C1 segment of cervical spinal cord (tissue), 14 donors: Measurements from ENCODE around the gene PUM1.
"Not testable (repeated sequence)": the region's sequence is repeated elsewhere in the genome, so short reads cannot be mapped to it uniquely, and the experiment has no call there.

Source experiments
- DNase-seq, 14 donors: peaks; one replicate each; lab custom pipeline; 2025; lab: John Stamatoyannopoulos, UW

The PUM1 gene, protein sequence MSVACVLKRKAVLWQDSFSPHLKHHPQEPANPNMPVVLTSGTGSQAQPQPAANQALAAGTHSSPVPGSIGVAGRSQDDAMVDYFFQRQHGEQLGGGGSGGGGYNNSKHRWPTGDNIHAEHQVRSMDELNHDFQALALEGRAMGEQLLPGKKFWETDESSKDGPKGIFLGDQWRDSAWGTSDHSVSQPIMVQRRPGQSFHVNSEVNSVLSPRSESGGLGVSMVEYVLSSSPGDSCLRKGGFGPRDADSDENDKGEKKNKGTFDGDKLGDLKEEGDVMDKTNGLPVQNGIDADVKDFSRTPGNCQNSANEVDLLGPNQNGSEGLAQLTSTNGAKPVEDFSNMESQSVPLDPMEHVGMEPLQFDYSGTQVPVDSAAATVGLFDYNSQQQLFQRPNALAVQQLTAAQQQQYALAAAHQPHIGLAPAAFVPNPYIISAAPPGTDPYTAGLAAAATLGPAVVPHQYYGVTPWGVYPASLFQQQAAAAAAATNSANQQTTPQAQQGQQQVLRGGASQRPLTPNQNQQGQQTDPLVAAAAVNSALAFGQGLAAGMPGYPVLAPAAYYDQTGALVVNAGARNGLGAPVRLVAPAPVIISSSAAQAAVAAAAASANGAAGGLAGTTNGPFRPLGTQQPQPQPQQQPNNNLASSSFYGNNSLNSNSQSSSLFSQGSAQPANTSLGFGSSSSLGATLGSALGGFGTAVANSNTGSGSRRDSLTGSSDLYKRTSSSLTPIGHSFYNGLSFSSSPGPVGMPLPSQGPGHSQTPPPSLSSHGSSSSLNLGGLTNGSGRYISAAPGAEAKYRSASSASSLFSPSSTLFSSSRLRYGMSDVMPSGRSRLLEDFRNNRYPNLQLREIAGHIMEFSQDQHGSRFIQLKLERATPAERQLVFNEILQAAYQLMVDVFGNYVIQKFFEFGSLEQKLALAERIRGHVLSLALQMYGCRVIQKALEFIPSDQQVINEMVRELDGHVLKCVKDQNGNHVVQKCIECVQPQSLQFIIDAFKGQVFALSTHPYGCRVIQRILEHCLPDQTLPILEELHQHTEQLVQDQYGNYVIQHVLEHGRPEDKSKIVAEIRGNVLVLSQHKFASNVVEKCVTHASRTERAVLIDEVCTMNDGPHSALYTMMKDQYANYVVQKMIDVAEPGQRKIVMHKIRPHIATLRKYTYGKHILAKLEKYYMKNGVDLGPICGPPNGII

DNA sequence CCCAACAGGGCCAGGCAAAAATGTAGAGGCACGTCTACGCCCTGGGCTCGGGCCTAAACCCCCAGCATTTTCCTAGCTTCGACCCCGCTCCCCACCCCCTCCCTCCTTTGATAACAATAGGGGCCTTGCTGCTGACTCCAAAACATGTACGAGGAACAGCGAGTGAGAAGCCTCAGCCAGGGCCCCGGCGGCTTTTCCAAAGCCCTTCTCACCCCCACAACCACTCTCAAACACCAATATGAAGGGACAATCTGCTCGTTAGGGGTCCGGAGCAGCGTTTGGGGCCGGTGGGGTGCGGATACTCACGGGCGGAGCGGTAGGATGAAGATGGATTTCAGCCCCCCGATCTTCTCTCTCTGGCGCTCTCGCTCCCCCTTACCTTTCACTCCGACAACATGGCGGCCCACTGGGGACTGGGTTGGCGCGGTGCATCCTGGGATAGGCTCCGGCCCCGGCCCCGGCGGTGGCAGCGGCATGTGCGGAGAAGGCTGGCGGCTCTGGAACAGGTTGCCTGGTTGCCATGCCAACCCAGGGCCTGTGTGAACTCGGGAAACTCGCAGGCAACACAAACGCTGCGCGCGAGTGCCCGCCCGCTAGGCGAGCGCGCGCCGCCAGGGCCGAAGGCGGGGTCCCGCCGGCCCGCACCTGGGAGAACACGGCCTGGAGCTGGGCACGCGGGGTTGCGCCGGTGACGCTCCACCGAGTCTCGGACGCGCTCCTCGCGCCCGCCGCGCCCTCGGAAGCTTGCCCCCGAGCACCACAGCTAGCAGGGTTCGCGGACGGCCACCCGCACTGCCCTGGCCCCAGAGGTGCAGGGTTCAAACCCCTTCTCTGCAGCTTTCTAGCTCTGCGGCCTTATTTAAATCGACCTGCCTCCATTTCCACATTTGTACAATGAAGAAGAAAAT, at the start of gene PUM1:
TSS of gene PUM1 (minus strand) at position 408 of the 908 bp plus-strand sequence. CDS start 6,151 bp downstream, outside the sequence.
- peak; percentile 78 to 97 (median 90) for DNase-seq

DNA sequence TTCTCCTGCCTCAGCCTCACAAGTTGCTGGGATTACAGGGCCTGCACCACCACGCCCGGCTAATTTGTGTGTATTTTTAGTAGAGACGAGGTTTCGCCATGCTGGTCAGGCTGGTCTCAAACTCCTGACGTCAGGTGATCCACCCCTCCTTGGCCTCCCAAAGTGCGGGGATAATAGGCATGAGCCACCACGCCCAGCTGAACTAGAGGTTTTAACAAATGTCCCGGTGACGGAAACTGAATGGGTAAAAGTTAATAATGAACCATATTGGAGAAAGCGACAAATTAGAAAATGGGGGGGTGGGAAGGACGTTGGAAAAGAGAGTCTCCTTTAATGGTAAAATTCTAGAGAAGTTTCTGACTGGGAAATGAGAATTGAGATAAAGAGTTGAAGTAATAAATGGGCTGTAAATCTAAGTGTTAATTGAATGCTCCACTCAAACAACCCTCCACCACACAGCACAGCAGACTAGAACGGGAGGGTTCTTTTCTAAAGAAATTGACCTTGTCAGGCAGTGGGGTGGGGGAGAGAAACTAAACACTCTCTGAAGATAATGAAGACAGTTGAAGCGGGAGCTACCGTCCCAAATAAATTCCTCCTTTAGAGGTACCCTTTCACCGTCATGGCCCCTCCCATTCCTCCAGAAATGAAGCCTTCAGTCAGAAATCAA, 46.9 kb upstream of the PUM1 start:
- no peak for DNase-seq

DNA sequence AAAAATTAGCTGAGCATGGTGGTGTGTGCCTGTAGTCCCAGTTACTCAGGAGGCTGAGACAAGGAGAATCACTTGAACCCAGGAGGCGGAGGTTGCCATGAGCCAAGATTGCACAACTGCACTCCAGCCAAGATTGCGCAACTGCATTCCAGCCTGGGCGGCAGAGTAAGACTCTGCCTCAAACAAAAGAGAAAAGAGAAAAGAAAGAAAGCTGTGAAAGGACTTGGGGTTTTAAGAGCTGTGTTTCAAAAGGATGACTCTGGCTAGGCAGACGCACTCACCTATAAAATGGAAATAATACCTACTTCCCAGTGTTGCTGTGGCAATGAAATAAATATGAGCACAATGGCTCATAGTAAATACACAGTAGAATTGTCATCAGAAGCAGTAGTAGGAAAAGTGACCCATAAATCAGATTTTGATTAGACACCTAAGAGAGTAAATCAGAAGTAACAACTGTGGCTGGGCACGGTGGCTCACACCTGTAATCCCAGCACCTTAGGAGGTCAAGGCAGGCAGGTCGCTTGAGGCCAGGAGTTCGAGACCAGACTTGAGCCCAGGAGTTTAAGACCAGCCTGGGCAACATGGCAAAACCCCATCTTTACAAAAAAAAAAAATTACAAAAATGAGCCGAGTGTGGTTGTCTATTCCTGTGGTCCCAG, 45.9 kb upstream of the PUM1 start:
- no peak for DNase-seq

DNA sequence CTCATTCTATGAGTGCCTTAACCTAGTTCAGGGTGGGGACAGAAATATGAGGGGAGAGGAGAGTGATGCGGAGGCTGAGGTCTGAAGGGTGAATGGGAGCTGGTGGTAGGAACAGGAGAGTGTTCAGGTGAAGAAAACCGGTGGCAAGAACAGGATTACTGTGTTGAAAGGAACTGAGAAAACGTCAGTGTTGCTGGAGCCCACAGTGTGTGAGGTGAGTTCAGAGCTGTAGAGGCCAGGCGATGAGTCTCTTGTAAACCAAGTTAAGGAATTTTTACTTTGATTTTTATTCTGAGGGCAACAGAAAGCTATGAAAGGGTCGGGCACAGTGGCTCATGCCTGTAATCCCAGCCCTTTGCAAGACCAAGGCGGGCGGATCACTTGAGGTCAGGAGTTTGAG, 45.3 kb upstream of the PUM1 start:
- DNase-seq, result no peak

DNA sequence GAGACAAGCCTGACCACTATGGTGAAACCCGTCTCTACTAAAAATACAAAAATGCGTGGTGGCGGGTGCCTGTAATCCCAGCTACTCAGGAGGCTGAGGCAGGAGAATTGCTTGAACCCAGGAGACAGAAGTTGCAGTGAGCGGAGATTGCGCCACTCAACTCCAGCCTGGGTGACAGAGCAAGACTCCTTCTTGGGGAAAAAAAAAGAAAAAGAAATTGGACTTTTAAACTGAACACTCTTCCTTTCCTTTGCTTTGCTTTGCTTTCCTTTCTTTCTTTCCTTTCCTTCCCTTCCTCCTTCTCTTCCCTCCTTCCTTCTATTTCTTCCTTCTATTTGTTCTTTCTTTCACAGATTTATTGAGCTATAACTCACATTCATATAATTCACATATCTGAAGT, 43.3 kb upstream of the PUM1 start:
- no peak for DNase-seq

DNA sequence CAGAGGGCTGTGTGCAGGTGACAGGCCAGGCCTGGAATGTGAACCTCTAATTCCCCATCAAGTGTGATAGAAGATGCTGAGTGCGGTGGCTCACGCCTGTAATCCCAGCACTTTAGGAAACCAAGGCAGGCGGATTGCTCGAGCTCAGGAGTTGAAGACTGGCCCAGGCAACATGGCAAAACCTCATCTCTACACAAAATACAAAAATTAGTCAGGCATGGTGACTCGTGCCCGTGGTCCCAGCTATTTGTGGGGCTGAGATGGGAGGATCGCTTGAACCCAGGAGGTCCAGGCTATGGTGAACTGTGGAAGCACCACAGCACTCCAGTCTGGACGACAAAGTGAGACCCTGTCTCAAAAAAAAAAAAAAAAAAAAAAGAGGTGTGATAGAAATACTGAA, 40.1 kb upstream of the PUM1 start:
- no peak for DNase-seq

DNA sequence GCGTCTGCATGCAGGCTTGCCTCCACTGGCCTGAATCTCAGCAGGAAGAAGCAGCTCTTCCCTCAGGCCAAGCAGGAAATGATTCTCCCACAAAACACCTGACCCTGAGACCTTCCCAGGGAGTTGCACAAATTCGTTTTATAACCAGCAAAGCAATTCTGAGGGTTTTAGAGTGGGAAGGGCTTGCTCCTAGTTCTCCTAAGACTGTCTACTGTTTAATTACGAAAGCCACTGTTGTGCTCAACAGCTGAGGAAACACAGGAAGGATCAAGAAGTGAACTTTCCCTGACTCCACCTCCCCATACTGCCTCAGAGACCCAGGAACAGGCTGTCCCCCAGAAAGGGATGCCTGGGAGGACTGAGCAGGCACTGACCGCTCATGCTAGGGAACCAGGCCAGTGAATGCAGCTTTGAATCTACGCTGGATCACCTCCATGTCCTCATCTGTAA, 37.0 kb upstream of the PUM1 start:
- DNase-seq, result no peak

DNA sequence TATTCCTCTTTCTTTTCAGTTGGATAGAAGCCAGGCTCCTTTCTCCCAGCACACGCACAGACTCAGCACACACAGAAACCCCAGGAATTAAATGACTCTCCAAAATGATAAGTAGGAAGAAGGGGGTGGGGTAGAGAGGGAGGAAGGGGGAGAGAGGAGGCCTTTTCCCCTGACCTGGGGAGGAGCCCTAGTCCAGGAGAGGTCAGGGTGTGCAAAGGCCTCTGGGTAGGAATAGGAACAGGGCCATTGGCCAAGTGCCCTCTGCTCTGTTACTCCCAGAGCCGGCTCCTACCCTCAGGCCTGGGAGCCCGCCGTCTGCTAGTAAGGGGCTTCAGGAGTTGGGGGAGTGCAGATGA, 35.6 kb upstream of the PUM1 start:
- no peak for DNase-seq

DNA sequence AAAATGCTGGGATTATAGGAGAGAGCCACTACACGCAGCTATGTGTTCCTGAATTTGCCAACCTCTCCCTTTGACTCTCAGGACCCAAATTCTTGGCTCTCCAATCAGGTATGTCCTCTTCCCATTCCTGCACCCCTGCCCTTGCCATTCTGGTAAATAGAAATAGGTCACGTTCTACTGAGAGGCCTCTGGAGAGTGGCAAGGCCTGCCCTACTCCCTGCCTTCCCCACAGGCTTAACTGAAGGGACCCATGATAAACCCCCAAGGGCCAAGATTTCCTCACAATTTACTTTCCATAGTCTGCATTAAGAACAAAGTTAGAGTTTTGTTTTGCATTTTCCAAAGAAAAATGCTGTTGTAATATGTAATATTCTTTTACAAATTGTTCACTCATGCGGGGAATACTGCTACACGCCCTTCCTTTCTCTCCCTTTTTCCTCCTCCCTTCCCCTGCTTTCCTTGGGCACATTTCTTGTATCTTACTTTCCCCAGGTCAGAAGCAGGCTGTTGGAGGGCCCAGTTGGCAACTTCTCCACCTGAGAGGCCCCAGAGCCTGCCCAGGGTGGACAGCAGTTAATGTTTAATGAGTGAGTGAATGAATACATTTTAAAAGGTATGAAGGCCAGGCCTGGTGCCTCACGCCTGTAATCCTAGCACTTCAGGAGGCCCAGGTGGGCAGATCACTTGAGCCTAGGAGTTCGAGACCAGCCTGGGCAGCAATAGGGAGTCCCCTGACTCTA, 33.9 kb upstream of the PUM1 start:
- DNase-seq, result no peak

DNA sequence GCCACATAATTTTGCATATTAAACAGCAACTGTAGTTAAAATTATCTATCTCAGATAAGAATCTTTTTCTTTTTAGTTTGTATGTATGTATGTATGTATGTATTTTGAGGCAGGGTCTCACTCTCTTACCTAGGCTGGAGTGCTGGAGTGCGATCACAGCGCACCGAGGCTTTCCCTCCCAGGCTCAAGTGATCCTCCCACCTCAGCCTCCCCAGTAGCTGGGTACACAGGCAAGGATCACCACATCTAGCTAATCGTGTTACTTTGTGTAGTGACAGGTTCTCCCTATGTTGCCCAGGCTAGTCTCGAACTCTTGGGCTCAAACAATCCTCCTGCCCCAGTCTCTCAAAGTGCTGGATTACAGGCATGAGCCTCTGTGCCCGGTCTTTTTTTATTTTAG, 30.5 kb upstream of the PUM1 start:
- no peak for DNase-seq

DNA sequence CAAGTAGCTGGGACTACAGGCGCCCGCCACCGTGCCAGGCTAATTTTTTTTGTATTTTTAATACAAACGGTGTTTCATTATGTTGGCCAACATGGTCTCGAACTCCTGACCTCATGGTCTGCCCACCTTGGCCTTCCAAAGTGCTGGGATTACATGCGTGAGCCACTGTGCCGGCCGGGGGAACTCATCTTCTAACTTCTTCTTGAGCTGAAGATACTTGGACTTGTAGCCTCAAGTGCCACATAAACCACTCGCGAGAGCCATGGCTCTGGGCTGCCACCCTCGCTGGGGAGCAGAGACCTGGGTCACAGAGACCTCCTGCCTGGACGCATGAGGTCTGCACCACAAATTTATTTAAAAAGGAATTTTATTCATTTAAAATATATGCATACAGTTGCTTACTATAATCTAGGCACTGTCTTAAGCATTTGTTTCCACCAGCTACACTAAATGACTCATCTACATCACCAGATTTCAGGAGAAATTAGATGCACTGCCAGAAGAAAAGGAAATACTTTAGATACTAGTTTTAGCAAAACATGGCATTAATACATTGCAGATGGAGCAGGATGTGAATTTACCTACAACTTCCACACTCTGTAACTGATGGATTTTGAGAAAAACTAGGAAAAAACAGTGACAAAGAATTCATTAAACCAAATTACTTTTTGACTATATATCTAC, 29.9 kb upstream of the PUM1 start:
- DNase-seq, result no peak

DNA sequence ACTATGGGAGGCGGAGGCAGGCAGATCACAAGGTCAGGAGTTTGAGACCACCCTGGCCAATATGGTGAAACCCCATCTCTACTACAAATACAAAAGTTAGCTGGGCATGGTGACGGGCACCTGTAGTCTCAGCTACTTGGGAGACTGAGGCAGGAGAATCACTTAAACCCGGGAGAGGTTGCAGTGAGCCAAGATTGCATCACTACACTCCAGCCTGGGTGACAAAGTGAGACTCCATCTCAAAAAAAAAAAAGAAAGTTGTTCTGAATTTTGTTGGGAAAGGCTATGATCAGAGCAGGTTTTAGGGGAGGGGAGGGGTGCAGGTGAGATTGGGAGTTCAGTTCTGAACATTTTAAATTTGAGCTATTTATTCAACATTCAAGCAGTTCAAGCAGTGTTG, 22.6 kb upstream of the PUM1 start:
- DNase-seq, result not testable (repeated sequence)

DNA sequence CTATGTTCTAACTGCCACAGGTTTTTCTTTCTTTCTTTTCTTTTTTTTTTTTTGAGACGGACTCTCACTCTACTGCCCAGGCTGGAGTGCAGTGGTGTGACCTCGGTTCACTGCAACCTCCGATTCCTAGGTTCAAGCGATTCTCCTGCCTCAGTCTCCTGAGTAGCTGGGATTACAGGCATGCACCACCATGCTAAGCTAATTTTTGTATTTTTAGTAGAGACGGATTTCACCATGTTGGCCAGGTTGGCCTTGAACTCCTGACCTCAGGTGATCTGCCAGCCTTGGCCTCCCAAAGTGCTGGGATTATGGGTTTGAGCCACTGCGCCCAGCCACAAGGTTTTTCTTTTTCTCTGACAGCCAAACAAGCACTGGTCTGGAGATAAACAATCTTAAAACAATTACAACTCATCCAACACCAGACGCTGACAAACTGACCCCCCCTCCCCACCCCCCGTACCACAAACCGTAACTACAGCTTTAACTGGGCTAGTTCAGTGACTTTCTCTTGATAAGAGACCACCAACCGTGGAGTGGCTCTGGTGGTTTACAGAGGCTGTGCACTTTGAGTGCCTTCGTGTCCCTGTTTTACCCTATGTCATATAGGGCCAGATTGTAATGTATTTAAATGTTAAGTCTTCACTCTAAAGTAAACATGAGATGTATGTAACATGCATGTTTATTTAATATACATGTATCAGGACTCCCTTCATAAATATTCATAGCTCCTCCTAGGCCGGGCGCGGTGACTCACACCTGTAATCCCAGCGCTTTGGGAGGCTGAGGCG, 19.5 kb upstream of the PUM1 start:
- DNase-seq, result no peak

DNA sequence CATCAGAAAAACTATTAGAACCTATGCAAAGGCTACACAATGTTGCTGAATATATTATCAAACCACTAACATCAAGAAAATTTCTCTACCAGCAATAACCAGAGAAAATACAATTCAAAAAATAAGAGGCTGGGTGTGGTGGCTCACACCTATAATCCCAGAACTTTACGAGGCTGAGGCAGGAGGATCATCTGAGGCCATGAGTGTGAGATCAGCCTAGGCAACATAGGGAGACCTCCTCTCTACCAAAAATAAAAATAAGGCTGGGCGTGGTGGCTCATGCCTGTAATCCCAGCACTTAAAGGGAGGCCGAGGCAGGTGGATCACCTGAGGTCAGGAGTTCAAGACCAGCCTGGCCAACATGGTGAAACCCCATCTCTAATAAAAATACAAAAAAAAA, 16.9 kb upstream of the PUM1 start:
- DNase-seq, result no peak

DNA sequence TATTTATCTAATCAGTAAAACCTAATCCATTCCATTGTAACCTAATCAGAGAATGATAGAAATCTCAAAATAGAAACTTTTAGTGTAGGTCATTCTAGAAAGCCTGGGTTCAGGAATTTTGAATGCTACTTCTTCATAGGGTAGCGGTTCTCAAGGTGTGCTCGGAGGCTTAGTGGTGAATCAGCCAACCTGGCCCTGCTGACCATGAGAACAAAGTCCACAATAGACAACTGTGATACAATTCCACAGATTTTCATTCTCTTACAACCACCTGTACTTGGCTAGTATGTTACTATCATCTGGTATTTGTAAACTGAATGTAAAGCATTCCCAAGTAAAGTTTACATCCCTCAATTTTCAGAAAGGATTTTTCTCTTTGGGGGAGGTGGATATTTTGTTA, 7.5 kb upstream of the PUM1 start:
- DNase-seq, result no peak

DNA sequence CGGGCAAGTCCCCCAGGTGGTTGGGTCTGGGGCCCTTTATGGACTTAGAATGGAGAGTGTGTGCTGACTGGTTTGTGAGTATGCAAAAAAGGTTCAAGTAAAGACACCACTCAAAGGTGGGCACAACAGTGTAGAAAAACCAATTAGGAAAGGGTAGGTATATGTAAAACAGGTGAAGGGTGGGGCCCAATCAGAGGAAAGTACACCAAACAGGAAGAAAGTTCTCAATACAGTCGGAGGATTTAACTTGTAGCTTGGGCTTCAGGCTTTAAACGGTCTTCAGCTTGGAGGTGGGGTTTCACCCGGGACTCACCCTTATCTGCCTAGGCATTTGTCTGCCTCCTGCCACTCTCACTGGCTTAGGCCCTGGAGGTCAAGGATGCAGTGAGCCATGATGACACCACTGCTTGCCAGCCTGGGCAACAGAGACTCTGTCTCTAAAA, 6.8 kb upstream of the PUM1 start:
- no peak for DNase-seq

DNA sequence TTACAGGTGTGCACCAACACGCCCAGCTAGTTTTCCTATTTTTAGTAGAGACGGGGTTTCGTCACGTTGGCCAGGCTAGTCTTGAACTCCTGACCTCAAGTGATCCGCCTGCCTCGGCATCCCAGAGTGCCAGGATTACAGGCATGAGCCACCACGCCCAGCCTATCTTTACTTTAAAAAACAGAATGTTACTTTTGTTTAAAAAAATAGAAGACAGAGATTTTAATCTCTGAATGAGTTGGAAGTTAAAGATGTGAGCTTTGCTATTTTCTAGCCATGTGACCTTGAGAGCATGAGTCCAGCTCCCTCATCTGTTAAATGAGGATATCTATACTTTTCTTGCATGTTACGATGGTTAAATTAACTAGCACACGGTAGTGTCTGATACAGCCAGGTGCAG, 3.9 kb upstream of the PUM1 start:
- DNase-seq, result no peak
